ENCODE measurements around the gene PLN. TPM values are rescaled to one million over a fixed set of nuclear protein-coding genes. Genes with fewer than 3 reads are reported as not detected.

Gene PLN
- total and polyA plus RNA-seq, 10 donors: 0.43 to 3.9 (median 2.3) TPM

DNA sequence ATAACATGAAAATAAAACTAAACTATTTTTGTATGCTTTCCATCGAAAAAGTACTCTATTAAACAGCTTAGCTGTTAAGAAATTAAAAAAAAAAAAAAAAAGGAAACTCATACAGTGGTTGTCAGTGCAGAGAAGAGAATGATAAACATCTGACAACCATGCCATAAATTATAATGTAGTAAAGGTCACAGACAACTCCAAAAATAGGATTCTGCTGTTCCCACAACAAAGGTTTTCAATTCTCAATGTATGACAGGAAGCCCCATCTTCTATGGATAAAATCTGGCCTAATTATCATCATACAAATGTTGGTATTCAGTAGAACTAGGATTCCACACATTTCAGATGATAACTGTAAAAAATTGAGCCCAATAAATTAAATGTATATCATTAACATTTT is 5.0 kb downstream of the PLN start:
- DNase-seq: no peak
- WGBS, 5 donors: 40 to 54% (median 51%) methylated on average over 1 of the region's 1 CpG
- H3K4me3 ChIP-seq: no peak overlapping the region
- no peak overlapping the region for H3K27ac ChIP-seq
- H3K4me1 ChIP-seq: peaks cover 0 to 51% (median 6%) of the 10 kb centered on the region in 6 donors
- intact Hi-C loops (cut with DNase I; ENCODE audit: low total_unique reads): loop anchor here (10.0 kb wide), 1 partner anchor 268 kb away; no protein-coding TSS in a partner anchor
- H3K36me3 ChIP-seq: peaks cover 0 to 6% (median 0%) of the 10 kb centered on the region in 6 donors
- H3K9me3 ChIP-seq: no peaks in the 10 kb centered on the region
- H3K27me3 ChIP-seq (replicated peaks in 1 of 7): no peaks in the 10 kb centered on the region
- TF ChIP-seq, protein P1, sequence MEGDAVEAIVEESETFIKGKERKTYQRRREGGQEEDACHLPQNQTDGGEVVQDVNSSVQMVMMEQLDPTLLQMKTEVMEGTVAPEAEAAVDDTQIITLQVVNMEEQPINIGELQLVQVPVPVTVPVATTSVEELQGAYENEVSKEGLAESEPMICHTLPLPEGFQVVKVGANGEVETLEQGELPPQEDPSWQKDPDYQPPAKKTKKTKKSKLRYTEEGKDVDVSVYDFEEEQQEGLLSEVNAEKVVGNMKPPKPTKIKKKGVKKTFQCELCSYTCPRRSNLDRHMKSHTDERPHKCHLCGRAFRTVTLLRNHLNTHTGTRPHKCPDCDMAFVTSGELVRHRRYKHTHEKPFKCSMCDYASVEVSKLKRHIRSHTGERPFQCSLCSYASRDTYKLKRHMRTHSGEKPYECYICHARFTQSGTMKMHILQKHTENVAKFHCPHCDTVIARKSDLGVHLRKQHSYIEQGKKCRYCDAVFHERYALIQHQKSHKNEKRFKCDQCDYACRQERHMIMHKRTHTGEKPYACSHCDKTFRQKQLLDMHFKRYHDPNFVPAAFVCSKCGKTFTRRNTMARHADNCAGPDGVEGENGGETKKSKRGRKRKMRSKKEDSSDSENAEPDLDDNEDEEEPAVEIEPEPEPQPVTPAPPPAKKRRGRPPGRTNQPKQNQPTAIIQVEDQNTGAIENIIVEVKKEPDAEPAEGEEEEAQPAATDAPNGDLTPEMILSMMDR (IDR thresholded peaks at IDR 0.05 in 8 of 11, conservative IDR thresholded peaks at IDR 0.05 in 3 of 11): no peak
- TF ChIP-seq POLR2AphosphoS5 (IDR thresholded peaks at IDR 0.05) (no peak), POLR2A (IDR thresholded peaks at IDR 0.05) (no peak)

DNA sequence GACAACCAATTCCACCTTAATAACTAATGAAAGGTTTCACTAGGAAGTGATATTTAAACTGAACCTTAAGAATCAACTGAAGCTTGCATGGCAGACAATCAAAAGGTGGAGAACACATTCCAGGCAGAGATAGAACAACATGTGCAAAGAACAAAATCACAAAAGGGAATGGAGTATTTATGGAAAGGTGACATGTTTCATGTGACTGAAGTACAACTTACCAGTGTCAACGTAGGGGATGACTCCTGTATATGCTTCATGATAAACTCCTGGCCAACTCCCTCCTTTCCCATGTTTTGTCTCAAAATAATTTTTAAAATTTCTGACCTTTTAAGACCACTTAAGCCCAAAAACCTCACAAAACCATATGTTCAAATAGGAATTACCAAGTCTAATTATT is 6.6 kb downstream of the PLN start:
- Histone ChIP-seq H3K36me3 (peaks cover 0 to 6% (median 0%) of the 10 kb centered on the region in 6 donors), H3K4me1 (peaks cover 10 to 61% (median 18%) of the 10 kb centered on the region in 6 donors), H3K27me3 (replicated peaks in 1 of 7) (no peaks in the 10 kb centered on the region), H3K27ac (no peak overlapping the region), H3K9me3 (no peaks in the 10 kb centered on the region), H3K4me3 (no peak overlapping the region)
- TF ChIP-seq, protein P1 (IDR thresholded peaks at IDR 0.05 in 8 of 11, conservative IDR thresholded peaks at IDR 0.05 in 3 of 11): no peak
- intact Hi-C loops (cut with DNase I; ENCODE audit: low total_unique reads): loop anchor here (10.0 kb wide), 1 partner anchor 270 kb away; no protein-coding TSS in a partner anchor
- DNase-seq: no peak
- 81 to 100% (median 86%) methylated on average over 1 of the region's 1 CpG for whole genome bisulfite sequencing, 5 donors

DNA sequence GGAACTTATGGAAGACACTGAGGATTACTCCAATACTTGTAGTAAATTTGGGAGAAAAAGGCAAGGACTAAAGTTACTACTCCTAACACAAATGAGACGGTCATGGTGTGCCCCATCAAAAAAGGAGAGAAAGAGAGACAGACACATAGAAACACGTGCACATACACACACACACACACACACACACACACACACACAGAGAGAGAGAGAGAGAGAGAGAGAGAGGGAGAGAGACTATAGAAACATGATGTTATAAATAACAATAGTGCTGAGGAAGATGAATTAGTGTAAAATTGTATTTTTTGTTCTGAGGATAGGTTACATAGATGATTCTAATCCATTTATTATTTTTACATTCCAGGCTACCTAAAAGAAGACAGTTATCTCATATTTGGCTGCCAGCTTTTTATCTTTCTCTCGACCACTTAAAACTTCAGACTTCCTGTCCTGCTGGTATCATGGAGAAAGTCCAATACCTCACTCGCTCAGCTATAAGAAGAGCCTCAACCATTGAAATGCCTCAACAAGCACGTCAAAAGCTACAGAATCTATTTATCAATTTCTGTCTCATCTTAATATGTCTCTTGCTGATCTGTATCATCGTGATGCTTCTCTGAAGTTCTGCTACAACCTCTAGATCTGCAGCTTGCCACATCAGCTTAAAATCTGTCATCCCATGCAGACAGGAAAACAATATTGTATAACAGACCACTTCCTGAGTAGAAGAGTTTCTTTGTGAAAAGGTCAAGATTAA is 10.5 kb downstream of the PLN start:
- Histone ChIP-seq H3K9me3 (no peaks in the 10 kb centered on the region), H3K36me3 (peaks cover 0 to 7% (median 0%) of the 10 kb centered on the region in 6 donors), H3K4me1 (peaks cover 8 to 30% (median 13%) of the 10 kb centered on the region in 6 donors), H3K27ac (peak overlapping the region in 7 of 8 donors; percentile 23 to 71 (median 44)), H3K27me3 (replicated peaks in 1 of 7) (no peaks in the 10 kb centered on the region), H3K4me3 (no peak overlapping the region)
- no peak for DNase-seq
- no peak for TF ChIP-seq POLR2AphosphoS5 (IDR thresholded peaks at IDR 0.05)
- TF ChIP-seq, protein P1 (IDR thresholded peaks at IDR 0.05 in 8 of 11, conservative IDR thresholded peaks at IDR 0.05 in 3 of 11): no peak
- intact Hi-C loops (cut with DNase I; ENCODE audit: low total_unique reads): loop anchor here (10.0 kb wide), 1 partner anchor 274 kb away; no protein-coding TSS in a partner anchor
- WGBS, 5 donors: 19 to 22% (median 21%) methylated on average over 6 of the region's 6 CpGs

DNA sequence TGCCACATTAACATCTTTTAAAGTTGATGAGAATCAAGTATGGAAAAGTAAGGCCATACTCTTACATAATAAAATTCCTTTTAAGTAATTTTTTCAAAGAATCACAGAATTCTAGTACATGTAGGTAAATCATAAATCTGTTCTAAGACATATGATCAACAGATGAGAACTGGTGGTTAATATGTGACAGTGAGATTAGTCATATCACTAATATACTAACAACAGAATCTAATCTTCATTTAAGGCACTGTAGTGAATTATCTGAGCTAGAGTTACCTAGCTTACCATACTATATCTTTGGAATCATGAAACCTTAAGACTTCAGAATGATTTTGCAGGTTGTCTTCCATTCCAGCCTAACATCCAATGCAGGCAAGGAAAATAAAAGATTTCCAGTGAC is 11.6 kb downstream of the PLN start:
- peaks cover 8 to 28% (median 13%) of the 10 kb centered on the region in 6 donors for H3K4me1 ChIP-seq
- no peaks in the 10 kb centered on the region for H3K27me3 ChIP-seq (replicated peaks in 1 of 7)
- H3K36me3 ChIP-seq: peaks cover 0 to 18% (median 0%) of the 10 kb centered on the region in 6 donors
- H3K27ac ChIP-seq: peak overlapping the region in 4 of 8 donors; percentile 28 to 71 (median 56)
- no peaks in the 10 kb centered on the region for H3K9me3 ChIP-seq
- intact Hi-C loops (cut with DNase I; ENCODE audit: low total_unique reads): loop anchor here (10.0 kb wide), 1 partner anchor 275 kb away; no protein-coding TSS in a partner anchor
- H3K4me3 ChIP-seq: no peak overlapping the region
- TF ChIP-seq, protein P1 (IDR thresholded peaks at IDR 0.05 in 8 of 11, conservative IDR thresholded peaks at IDR 0.05 in 3 of 11): no peak
- TF ChIP-seq POLR2AphosphoS5 (IDR thresholded peaks at IDR 0.05) (no peak), POLR2A (IDR thresholded peaks at IDR 0.05) (no peak)
- DNase-seq: no peak
